ENCODE data around the gene LRRC46.

GRCh38 chr17:47789611-47790561 is 41.6 kb upstream of the LRRC46 start:
- TF ChIP-seq FOXK2 (IDR thresholded peaks at IDR 0.05): no peak
- no peak for TF ChIP-seq SUZ12 (IDR thresholded peaks at IDR 0.05)
- TF ChIP-seq SP1 (IDR thresholded peaks at IDR 0.05): no peak
- TF ChIP-seq ELF4 (IDR thresholded peaks at IDR 0.05): no peak
- TF ChIP-seq NFRKB (IDR thresholded peaks at IDR 0.05): no peak
- TF ChIP-seq FOXM1 (IDR thresholded peaks at IDR 0.05; ENCODE audit: borderline replicate concordance): no peak
- no peak for TF ChIP-seq FOXA1 (IDR thresholded peaks at IDR 0.05)
- TF ChIP-seq BHLHE40 (IDR thresholded peaks at IDR 0.05; ENCODE audit: borderline replicate concordance): no peak

Measured in HEK293T (cell line).